ENCODE data around the gene DLX3.

The DLX3 gene

GRCh38 chr17:50024808-50025207, 29.8 kb upstream of the DLX3 start:
- no peak for DNase-seq (ENCODE audit: low read depth, low spot score)

- DNase-seq (ENCODE audit: low read depth, low spot score), result no peak
These were observed 28.5 kb upstream of the DLX3 start for GRCh38 chr17:50023520-50023919.

GRCh38 chr17:50022463-50023130, 27.6 kb upstream of the DLX3 start:
- no peak for DNase-seq (ENCODE audit: low read depth, low spot score)

DNA sequence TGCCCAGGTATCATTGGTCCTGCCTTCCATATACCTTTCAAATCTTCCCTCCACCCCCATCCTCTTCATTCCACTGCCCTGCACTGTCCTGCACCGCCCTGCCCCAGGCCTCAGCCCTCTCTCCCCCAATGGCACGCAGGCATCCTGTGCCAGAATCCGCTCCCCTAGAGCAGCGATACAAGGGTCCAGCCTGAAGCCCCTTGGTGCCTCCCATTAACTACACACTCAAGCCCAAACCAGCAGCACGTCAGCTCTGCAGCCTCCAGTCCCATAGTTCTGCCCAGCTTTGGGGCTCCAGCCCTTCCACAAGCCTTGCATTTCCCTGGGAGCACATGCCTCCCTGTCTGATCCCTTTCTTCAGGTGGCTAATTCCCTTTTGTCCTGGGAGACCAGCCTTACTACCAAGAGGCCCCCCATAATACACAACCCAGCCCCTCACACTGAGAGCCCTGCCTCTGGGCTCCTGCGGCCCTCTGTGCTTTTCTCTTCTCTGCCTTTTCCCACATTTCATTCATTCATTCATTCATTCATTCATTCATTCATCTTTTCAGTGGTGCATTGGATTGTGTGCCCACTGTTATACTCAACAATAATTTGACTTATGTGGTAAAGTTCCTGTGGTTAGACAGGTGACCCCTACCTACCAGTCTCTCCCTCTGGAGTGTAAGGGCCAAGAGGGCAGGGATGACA, 26.8 kb upstream of the DLX3 start:
- DNase-seq (ENCODE audit: low read depth, low spot score), result no peak

GRCh38 chr17:50020841-50021599, 26.0 kb upstream of the DLX3 start:
- DNase-seq (ENCODE audit: low read depth, low spot score), result no peak

GRCh38 chr17:50018909-50019308, 23.9 kb upstream of the DLX3 start:
- DNase-seq (ENCODE audit: low read depth, low spot score), result no peak

DNA sequence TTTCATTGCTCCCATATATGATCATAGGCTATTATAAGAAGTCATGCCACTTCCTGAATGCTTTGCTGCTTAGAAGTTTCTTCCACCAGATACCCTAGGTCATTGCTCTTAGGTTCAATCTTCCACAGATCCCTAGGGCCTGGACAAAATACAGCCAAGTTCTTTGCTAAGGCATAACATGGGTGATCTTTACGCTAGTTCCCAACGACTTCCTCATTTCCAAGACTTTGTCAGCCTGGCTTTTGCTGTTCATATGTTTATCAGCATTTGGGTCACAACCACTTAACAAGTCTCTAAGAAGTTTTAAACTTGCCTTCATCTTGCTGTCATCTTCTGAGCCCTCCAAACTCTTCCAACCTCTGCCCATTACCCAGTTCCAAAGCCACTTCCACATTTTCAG, 20.1 kb upstream of the DLX3 start:
- no peak for DNase-seq (ENCODE audit: low read depth, low spot score)

GRCh38 chr17:50014471-50015088, 19.6 kb upstream of the DLX3 start:
- no peak for DNase-seq (ENCODE audit: low read depth, low spot score)

DNA sequence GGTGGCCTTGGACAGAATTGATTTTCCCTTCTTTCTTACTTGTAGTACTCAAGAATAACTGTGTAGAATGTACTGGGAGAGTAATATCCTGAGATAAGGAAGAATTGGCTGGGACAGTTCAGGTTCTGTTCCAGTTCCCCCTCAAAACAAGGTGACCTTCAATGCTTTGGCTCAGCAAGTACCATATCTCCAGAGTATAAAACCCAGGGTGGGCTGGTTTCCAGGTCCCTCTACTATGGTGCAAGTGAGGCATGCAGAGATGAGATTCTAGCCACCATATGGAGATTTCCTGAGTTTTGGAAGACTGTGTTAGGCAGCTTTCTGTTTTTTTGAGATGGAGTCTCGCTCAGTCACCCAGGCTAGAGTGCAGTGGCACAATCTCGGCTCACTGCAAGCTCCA, 18.1 kb upstream of the DLX3 start:
- DNase-seq (ENCODE audit: low read depth, low spot score), result no peak

DNA sequence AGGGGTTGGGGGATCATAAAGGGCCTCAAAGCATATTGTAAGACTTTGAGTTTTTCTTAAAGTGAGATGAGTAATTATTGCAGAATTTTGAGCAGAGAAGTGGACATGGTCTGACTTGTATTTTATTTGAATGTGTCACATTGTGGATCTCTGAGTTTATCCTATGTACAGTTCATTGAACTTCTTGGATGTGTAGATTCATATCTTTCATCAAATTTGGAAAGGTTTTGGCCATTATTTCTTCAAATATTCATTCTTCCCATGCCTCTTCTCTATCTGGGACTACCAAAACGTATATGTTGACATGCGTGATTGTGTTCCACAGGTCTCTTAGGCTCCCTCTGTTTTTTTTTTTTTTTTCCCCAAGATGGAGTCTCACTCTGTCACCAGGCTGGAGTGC, 14.3 kb upstream of the DLX3 start:
- DNase-seq (ENCODE audit: low read depth, low spot score), result no peak

DNA sequence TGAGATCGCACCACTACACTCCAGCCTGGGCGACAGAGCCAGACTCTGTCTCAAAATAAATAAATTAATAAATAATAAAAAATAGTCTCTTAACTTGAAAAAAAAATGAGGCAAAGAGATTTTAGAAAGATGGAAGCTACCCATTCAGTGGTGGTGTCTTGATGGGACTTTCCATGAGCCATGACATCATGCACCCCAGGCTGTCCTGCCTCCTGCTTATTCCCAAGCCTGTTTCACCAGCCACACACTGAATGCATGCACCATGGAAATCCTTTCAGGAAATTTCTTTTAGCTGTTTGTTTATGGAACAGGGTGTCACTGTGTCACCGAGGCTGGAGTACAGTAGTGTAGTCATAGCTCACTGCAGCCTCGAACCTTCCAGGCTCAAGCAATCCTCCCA, 8.9 kb upstream of the DLX3 start:
- no peak for DNase-seq (ENCODE audit: low read depth, low spot score)

GRCh38 chr17:49998836-49999511, 4.0 kb upstream of the DLX3 start:
- no peak for DNase-seq (ENCODE audit: low read depth, low spot score)

DNA sequence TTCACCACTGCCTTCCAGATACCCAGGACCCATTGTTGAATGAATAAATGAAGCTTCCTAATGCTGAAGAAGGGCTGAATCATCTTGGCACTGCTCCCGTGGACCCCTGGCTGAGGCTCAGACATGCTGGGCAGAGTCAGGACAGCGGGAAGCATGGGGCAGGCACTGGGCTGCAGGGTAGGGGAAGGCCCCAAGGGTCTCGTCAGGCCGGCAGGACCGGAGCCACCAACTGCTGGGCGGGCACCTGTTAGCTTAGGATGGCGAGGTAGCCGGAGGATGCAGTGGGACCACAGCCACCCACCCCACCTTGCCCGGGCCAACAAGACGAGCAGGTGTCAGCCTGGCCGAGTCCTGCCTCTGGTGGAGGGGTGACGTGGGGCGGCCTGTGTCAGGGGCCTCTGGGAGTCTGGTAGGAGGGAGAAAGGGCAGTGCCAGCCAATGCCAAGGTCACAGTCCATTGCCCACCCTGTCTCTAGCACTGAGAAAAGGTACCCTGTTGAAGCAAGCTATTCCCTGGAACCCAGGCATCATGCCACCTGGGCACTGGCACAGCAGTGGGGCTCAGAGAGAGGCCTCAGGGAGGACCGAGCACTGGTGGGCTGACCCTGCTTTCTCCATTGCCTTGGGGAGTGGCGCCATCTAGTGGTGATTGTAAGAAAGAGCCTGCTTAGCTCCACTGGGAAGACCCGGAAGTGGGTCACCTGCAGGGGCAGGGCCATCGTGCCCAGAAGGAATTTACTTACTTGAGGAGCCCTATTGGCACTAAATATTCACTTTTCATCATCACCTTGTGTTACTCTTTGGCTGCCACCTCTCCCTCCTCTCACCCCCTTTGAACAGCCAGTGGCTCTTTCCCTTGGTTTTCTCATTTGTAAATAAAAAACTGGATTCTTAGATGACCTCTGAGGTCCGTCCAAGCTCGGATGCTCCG, 3.0 kb upstream of the DLX3 start:
- peak; percentile 92 for DNase-seq (ENCODE audit: low read depth, low spot score)

- DNase-seq (ENCODE audit: low read depth, low spot score), result no peak
These were observed 2.3 kb upstream of the DLX3 start for GRCh38 chr17:49997301-49997650.

DNA sequence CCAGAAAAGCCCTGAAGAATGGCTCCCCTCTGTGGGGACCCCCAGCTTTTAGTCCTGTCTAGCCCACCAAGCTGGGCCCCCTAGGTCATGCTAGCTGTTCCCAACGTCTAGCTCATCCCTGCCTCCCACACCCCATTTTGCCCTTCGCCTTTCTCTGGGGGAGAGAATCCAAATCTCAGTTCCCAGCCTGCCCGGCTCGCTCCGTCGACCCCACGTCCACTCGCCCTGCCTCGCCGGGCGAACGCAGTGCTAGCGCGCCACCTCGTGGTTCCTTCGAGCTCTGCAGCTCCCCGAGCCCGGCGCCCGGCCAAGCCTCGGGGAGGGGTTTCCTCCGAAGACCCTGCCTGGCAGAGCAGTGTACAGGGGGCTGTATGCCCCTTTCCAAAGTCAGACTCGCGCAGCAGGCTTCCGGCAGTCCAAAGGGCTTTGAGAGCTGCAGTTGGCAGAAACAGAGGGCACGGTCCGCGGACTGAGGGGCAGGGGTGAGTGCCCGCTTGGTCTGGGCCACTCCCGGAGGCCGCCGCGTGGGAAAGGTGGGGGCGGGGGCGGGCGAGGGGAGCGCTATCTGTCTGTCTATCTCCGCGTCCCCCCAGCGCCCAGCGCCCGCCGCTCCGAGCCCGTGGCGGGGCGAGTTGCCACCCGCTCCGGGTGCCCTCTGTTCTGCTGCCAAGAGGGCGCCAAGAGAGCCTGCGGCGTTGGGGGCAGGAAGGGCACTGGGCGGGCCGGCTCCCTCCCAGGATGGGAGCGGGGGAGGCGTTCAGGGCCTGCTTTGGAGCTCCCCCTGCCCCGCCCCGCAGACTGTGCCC, 1.7 kb upstream of the DLX3 start:
- DNase-seq (ENCODE audit: low read depth, low spot score), result peak; percentile 70

- no peak for DNase-seq (ENCODE audit: low read depth, low spot score)
These were observed 1.1 kb upstream of the DLX3 start for GRCh38 chr17:49996121-49996494.

- no peak for DNase-seq (ENCODE audit: low read depth, low spot score)
These were observed 654 bp downstream of the DLX3 start for GRCh38 chr17:49994085-49995054.

GRCh38 chr17:49993423-49994060, 1.5 kb downstream of the DLX3 start:
- peak; percentile 45 for DNase-seq (ENCODE audit: low read depth, low spot score)
